IPS-NIHi11 (cell line): Measurements from ENCODE around the gene TSR1.
"Not testable (repeated sequence)": the region's sequence is repeated elsewhere in the genome, so short reads cannot be mapped to it uniquely, and the experiment has no call there.

ENCODE experiments used
- DNase-seq: peaks from one replicate; pipeline ENCODE4 v3.0.0; 2012; ENCODE audit warnings: mixed read lengths, low spot score

The TSR1 gene

GRCh38 chr17:2336852-2337543, 741 bp upstream of the TSR1 start, which contains the start of gene SGSM2:
SGSM2 (plus strand) TSS chr17:2337501; CDS start chr17:2337689, 188 bp downstream.
- peak; percentile 79 for DNase-seq

GRCh38 chr17:2335726-2336214, 487 bp downstream of the TSR1 start:
- DNase-seq = peak; percentile 17

- DNase-seq = no peak
Observed at GRCh38 chr17:2331303-2331702, 5.0 kb downstream of the TSR1 start.

GRCh38 chr17:2323629-2324314, 12.5 kb downstream of the TSR1 start:
- no peak for DNase-seq

GRCh38 chr17:2321399-2321798, 14.9 kb downstream of the TSR1 start:
- no peak for DNase-seq

- DNase-seq = no peak
Observed at GRCh38 chr17:2319051-2319450, 17.2 kb downstream of the TSR1 start.

GRCh38 chr17:2317796-2318195, 18.5 kb downstream of the TSR1 start:
- no peak for DNase-seq

- not testable (repeated sequence) for DNase-seq
Observed at GRCh38 chr17:2316916-2317205, 19.4 kb downstream of the TSR1 start.

GRCh38 chr17:2312736-2313135, 23.5 kb downstream of the TSR1 start:
- DNase-seq = no peak

GRCh38 chr17:2309338-2310154, 26.7 kb downstream of the TSR1 start:
- DNase-seq = no peak

- no peak for DNase-seq
Observed at GRCh38 chr17:2304931-2305330, 31.3 kb downstream of the TSR1 start.

GRCh38 chr17:2303204-2304188, 32.8 kb downstream of the TSR1 start, which contains the start of the genes SMG6 and SRR:
SMG6 (minus strand) TSS chr17:2303785; CDS start chr17:2303720, 65 bp downstream.
SRR (plus strand) TSS chr17:2303950; CDS start chr17:2315561, 11,611 bp downstream.
- peak; percentile 99 for DNase-seq

GRCh38 chr17:2302778-2303203, 33.5 kb downstream of the TSR1 start:
- no peak for DNase-seq

- no peak for DNase-seq
Observed at GRCh38 chr17:2299756-2300155, 36.5 kb downstream of the TSR1 start.

GRCh38 chr17:2299136-2299535, 37.1 kb downstream of the TSR1 start:
- DNase-seq = no peak

GRCh38 chr17:2297023-2297422, 39.2 kb downstream of the TSR1 start:
- DNase-seq = no peak

GRCh38 chr17:2295575-2295974, 40.7 kb downstream of the TSR1 start:
- no peak for DNase-seq

GRCh38 chr17:2292100-2292499, 44.2 kb downstream of the TSR1 start:
- DNase-seq = no peak

- no peak for DNase-seq
Observed at GRCh38 chr17:2289878-2290478, 46.3 kb downstream of the TSR1 start.

- DNase-seq = no peak
Observed at GRCh38 chr17:2283302-2283701, 53.0 kb downstream of the TSR1 start.
